GF-D8 (cell line): ENCODE results near the gene PLA2G2F.

ENCODE experiments used
- DNase-seq: peaks from one replicate; lab custom pipeline; 2025; lab: John Stamatoyannopoulos, UW

Gene PLA2G2F

DNA sequence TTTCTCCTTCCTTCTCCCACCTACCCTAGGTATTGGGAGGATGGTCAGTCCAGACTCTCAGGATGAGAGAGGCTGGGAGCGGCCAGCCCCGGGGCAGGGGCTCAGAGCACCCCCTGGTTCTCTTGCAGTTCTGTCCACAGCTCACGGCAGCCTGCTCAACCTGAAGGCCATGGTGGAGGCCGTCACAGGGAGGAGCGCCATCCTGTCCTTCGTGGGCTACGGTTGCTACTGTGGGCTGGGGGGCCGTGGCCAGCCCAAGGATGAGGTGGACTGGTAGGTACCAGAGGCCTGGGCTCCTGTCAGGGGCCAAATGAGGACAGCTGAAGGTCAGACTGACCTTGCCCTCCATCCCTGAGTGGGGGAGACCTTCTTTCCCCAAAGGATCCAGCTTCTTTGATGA, 4.2 kb downstream of the PLA2G2F start:
- no peak for DNase-seq

DNA sequence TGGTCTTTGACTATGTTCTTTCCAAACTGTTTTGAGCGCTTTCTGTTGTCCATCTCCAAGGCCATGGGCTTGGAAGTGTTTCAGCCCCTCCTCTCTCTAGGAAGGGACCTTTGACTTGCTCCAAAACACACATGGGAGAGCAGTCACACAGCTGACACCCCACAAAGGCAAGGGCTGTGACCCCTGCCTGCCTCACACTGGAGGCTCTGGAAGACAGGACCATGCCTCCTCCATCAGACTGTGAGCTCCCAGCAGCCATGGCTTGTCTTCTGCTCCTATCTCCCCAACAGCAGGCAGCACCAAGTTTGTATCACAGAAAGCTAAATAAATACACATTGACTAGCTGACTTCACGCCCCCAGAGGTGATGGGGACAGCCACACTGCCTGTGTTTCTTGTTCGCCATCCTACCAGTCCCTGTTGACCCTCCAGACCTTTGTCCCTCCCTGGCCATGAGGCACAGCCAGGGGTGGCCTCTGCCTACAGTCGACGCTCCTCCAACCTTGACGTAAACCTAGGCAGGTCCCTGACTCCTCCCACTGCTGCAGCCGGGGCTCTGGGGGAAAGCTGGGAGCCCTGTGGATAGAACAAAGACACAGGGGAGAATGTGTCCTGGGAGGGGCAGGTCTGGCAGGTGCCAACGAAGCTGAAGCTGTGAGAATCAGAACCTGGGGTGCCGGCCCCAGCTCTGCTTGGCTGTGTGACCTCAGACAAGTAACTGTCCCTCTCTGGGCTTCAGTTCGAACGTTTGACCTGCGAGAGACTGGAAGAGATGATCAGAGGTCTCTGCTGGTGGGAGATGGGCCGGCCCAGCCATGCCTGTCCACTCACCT, 4.8 kb downstream of the PLA2G2F start:
- no peak for DNase-seq

DNA sequence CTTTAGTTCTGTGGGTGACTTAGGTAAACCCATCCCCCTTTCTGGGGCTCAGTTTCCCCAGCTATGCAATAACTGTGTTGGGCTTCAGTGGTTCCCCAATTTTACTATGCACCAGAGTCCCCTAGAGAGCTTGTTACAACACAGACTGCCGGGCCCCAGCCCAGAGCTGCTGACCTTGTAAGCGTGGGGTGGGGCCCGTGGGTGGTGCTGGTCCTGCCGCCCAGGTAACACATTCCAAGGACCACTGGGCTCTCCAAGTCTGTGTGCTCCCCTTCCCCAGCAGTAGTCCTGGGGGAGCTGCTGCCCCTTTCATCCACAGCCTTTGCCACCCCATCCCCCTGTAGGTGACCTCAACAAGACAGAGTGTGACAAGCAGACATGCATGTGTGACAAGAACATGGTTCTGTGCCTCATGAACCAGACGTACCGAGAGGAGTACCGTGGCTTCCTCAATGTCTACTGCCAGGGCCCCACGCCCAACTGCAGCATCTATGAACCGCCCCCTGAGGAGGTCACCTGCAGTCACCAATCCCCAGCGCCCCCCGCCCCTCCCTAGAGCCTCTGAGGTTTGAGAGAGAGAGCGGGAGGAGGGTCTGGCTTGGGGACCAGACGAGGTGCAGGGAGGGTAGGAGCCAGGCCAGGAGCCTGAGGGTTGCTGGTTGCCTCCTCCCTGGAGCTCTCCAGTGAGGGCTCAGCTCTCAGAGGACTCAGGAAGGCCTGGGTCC, 8.9 kb downstream of the PLA2G2F start:
- no peak for DNase-seq

DNA sequence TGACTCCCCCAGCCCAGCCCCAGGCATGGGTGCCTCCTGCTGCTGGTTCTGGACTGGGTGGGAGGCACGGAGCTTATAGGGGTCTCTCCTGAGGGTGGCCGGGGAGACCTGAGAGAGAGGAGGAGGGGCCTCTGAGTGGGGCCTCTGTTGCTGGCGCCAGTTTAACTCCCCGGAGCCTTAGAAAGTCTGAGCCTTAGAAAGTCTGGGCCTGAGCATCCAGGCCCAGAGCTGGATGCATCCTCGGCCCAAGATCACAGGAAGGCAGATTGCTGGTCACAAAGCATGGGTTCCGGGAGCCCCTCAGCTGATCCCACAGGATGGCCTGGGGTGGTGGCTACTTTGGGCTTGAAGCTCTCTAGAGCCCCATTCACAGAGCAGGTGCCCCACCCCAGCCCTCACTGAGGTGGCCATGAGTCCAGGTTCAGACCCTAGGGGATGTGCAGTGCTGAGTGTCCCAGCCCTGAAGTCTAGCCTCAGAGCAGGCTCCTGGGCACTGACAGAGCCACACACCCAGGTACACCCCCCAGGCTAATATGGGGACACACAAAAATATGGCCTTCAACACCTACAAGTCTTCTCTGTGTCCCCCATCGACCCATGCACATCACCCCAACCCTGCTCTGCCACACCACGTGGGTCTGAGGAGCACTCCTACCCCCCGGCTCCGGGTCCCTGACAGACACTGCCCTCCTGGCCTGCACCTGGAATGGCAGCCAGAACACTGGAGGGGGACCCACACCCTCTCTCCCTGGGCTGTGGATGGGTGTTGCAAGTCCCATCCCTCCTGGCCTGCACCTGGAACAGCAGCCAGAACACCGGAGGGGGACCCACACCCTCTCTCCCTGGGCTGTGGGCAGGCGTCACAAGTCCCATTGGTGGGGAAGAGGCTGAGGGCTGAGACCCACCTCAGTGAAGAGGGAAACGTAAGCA, 9.7 kb downstream of the PLA2G2F start:
- no peak for DNase-seq

DNA sequence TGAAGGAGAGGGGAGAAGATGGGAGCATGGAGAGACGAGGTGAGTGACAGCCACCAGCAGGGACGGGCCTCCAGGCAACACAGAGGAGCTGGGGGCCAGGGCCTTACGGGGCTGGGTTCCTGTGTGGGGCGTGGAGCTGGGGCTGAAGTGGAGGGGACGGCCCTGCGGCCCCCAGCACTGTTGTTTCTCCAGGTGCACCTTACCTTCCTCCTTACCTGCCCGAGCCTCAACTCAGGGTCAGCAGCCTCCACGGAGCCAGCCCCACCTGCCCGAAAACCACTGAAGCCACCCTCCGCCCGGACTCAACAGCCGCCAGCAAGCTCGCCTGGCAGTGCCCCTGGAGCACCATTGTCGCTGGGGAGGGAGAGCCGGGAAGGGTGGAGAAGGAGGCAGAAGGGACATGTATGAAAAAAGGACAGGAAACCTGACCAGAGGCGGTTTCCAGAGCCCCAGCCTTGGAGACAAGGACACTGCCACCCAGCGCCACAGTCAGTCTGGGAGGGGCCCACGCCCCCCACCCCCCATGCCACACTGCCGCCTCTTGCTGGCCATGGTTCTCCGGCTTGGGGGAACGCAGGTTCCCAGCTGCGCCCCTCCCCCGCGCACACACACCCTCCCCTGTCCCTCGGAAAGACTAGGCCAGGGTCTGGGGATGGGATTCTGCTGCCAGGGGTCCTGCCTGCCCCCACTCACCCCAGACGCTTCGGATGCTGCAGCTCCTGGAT, 10.6 kb downstream of the PLA2G2F start:
- DNase-seq = no peak

DNA sequence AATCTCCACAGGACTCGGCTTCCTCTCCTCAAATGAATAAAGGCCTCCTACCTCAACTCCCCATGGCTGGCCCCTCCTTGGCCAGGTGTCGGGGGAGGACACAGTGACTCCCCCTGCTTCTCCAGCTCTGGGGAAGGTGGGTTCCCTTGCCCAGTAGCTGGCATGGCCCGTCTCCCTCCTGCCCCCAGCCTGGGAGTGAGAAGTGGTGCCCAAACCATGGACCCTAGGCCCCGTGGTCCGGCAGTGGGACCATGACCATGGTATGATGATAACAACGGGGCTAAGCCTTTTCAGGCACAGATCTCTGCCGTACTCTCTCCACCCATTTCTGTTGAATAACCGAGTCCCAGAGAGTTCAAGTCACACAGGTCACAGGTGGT, 11.2 kb downstream of the PLA2G2F start:
- DNase-seq = no peak

DNA sequence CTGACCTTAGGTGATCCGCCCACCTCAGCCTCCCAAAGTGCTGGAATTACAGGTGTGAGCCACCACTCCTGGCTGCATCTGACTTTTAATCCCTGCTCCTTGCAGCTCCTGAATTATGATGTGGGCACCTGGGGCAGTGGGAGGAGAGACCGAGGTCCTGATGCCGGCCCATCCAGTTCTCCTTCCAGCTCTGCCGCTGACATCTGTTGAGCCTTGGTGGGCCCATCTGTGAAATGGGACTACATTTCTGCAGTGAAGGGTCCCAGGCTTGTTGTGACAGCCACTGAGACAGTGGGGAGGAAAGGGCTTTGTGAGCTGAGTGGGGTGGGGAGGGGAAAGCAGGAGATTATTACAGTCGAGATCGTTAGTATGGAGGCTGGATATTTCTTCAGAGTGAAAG, 11.8 kb downstream of the PLA2G2F start:
- no peak for DNase-seq

DNA sequence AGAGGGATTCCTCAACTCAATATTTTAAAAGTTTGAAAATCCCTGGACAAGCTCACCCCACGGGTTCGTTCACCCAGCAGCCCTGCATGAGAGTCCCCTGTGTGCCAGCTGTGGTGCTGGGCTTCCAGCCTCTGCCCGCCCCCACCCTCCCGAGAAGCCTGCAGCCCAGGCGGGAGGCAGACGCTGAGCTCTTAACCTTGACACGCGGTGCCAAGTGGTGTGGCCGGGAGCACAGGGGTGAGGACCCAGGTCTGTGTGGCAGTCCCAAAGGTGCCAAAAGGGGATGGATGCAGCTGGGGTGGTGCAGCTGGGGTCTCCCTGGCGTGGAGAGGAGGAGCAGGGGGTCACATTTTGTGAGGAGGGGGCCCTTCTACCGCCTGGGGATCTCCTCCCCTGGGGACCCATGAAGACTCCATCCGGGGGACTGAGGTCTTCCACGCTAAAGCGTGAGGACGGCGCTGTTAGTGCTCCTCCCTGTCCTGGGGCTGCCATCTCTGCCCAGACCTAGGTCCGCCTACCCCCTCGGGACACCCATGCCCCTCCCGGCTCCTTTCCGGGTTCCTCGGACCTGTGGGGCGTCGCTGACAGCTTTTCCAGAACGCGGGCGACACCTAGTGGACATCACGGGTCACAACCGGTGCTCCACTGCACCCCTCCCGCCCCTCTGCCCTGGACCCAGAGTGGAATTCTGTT, 12.9 kb downstream of the PLA2G2F start:
- no peak for DNase-seq

DNA sequence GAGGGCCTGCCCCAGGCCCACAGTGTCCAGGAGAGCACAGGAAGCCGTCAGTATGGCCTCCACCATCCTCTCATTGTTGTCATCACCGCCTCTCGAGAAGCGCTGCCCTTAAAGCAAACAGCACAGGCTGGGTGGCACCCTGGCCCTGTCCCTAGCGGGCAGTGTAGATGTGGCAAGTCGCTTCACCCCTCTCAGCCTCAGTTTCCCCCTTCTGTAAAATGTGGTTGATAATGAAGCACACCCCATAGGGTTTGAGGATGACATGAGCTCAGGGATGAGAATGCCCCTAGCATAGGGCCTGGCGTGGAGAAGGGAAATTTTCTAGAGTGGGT, 13.4 kb downstream of the PLA2G2F start:
- no peak for DNase-seq

DNA sequence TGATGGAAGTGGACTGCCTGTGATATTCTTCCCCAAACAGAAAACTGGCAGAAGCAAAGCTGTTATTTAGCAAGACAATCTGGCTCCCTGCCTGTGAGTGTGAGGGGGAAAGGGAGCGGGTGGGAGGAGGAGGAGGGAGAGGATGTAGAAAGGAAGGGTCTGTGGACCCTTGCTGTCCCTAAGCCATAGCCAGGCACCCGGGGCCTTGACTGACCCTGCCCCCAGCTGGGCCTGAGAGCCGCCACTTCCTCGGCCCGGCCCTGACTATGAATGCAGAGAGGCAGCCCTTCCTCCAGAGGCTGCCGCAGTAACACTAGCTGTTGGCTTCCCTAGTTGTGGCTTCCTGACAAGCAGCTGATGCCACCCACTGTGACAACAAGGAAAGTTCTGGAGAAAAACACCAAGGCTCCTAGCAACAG, 13.9 kb downstream of the PLA2G2F start:
- no peak for DNase-seq

DNA sequence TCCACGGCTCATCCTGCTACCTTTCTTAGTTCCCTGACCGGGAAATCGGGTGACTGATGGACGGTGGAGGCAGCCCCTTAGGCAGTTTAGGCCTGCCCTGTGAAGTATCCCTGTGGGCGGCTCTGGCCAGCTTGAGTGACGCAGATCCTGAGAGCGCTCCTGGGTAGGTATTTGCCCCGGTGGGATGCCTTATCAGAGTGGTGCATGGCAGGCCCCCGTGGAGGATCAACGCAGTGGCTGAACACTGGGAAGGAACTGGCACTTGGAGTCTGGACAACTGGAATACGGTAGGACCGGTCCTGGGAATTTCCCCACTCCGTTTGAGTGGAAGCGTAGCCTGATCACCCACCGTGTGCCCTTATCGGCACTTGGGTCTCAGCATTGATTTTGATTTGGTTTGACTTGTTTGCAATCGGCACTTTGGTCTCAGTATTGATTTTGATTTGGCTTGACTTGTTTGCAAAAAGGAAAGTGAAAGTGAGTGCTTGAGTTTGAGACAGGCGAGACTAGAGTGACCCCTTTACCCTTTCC, 15.2 kb downstream of the PLA2G2F start:
- no peak for DNase-seq

DNA sequence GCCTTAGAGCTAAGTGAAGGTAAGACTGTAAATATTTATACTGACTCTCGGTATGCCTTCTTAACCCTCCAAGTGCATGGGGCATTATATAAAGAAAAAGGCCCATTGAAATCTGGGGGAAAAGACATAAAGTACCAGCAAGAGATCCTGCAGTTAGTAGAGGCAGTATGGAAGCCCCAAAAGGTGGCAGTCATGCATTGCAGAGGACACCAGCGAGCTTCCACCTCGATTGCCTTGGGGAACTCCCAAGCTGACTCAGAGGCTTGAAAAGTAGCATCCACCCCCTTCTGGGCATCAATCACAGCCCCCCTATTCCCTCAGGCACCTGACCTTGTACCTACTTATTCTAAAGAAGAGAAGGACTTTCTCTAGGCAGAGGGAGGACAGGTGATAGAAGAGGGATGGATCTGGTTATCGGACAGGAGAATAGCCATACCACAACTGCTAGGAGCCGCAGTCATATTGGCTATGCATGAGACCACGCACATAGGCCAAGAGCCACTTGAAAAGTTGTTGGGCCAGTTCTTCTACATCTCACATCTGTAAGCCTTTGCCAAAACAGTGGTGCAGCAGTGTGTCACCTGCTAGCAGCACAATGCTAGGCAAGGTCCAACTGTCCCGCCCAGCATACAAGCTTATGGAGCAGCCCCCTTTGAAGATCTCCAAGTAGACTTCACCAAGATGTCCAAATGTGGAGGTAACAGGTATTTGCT, 19.4 kb downstream of the PLA2G2F start:
- DNase-seq = no peak

DNA sequence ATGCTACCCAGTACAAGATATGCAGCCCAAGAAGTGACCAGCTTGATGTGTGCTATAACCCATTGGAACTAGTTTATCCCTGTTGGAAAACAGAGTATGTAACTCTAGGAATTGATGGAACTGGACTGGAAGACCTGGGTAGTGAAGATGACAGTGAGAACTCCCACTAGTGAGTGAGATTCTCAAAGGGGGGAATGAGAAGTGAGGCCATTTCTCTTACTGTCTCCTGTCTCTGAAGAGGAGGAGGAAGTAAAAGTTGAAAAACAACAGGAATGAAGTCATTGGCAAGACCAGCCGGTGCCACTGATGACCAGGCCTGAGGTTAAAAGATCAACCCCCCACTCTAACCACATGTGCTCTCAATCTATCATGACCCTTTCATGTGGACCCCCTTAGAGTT, 20.9 kb downstream of the PLA2G2F start:
- no peak for DNase-seq

DNA sequence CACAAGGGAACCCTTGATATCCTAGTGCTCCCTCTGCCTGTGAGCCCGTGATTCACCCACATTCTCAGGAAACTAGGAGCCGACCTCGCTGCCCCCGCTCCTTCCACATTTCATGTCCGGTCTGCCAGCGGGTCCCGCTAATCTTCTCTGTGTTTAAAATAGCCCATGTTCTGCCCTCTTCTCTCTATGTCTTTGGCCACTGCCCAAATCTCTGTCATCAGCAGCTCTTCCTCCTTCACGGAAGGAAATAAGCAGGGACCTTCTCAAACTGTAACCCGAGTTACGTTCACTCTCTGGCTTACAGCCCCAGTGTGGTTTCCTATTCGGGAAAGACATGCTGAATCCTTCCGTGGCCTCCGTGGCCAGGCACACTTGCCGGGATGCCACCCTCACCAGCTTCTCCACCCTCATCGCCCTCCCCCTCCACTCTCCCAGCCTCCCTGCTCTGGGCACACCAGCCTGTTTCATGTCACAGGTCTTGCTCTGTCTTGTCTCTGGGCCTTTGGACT, 25.6 kb downstream of the PLA2G2F start:
- no peak for DNase-seq

DNA sequence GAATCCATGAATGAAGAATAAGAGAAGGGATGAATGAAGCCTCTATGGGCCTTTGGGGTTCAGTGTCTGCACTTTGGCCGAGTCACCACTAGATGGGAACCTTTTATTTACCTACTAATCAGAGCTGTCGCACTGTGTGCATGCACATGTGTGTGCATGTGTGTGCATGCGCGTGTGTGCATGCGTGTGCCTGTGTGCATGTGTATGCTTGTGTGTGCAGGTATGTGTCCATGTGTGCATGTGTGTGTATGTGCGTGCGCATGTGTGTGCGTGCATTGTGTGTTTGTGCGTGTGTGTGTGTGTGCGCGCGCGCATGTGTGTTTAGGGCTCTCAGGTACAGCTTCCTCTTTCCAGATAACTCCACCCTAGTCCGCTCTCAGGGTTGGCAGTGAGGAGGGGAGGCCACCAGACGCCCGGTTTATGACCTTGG, 26.4 kb downstream of the PLA2G2F start:
- DNase-seq = no peak

DNA sequence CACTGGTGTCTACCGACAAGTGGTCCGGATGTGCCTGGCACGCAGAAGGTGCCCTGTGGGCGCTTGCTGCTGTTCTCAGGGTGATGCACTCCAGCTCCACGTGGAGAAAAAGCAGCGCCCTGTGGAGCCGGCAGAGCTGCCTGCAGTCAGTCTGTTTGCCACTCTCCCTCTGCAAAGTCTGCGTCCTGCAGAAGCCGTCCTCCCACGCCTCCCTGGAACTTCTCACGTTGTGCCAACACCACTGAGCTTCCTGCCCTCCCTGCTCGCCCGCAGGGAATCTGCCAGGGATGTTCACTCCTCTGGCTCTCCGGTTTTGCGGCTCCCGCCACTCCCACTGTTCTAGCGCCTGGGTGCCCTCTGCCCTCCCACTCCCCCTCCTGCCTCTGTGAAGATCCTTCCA, 26.9 kb downstream of the PLA2G2F start:
- DNase-seq = no peak

DNA sequence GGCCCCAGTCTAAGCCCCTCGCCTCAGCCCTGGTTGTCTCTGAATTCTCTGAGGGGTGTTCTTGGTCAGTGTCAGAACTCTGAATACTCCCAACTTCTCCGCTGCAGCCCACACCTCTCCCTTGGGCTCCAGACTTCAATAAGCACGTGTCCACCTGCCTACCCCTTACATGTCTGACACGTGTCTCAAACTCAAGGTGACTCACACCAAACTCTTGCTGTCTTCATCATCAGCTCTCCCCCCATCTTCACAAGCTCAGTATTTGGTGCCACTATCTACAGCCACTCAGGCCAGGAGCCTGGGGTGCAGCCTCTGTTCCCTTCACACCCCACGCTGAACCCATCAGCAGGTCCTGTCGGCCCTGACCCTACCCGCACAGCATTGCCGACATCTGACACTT, 28.0 kb downstream of the PLA2G2F start:
- DNase-seq = no peak

DNA sequence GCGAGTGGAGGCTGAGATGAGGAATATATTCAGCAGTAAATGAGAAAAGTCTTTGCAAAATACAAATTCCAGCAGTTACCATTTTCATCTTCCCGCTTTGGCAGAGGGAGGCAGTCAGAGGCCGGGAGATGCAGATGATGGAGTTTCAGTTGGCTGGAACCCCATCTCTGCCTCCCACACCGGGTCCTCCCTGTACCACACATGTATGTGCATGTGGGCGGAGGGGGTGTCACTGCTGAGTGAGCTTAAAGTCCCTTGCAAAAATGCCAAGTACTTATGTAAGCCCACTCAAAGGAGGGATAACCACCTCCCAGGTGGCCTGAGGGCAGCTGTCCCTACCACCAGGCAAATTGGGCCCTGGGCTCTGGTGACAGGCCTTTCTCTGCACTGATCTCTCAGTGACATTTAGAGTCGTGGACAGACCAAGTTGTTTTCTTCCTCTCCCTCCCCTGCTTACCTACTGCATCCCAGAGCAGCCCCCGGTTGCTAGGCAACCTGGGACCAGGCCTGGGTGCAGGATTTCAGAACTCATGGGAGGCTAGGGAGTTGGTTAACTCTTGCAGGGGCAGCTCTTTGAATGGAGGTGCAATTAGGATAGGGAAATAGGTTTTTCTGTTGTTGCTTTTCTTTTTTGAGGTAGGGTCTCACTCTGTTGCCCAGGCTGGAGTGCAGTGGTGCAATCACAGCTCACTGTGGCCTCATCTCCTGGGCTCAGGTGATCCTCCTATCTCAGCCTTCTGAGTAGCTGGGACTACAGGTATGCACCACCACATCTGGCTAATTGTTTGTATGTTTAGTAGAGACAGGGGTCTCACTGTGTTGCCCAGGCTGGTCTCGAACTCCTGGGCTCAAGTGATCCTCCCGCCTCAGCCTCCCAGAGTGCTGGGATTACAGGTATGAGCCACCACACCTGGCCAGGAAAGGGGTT, 29.7 kb downstream of the PLA2G2F start:
- DNase-seq = no peak

DNA sequence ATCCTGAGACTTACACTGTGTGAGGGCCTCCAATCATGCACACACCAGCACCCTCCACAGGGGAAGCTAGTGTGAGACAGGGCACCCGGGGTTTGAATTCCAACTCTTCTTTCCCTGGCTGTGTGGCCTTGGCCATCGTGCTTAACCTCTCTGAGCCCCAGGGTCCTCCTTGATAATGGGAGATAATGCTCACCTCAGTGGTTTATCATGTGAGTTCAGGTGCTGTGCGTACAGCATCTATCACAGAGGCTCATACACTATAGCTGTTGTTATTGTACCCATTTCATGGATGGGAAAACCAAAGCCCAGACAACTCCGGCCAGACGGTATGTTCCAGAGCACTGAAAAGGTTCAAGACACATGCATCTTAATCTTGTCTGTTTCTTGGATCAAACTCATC, 30.8 kb downstream of the PLA2G2F start:
- DNase-seq = no peak
